GM18508 (cell line): ENCODE results near the gene ZNF527.
"Not testable (repeated sequence)": the region's sequence is repeated elsewhere in the genome, so short reads cannot be mapped to it uniquely, and the experiment has no call there.

Source experiments
- ATAC-seq: cut with Tn5 transposase; IDR thresholded peaks from one replicate; pipeline ENCODE4 v1.9.1; 2021; ENCODE audit warnings: moderate number of reproducible peaks; ENCODE audit not compliant: insufficient read depth, unreplicated experiment

ZNF527 gene

DNA sequence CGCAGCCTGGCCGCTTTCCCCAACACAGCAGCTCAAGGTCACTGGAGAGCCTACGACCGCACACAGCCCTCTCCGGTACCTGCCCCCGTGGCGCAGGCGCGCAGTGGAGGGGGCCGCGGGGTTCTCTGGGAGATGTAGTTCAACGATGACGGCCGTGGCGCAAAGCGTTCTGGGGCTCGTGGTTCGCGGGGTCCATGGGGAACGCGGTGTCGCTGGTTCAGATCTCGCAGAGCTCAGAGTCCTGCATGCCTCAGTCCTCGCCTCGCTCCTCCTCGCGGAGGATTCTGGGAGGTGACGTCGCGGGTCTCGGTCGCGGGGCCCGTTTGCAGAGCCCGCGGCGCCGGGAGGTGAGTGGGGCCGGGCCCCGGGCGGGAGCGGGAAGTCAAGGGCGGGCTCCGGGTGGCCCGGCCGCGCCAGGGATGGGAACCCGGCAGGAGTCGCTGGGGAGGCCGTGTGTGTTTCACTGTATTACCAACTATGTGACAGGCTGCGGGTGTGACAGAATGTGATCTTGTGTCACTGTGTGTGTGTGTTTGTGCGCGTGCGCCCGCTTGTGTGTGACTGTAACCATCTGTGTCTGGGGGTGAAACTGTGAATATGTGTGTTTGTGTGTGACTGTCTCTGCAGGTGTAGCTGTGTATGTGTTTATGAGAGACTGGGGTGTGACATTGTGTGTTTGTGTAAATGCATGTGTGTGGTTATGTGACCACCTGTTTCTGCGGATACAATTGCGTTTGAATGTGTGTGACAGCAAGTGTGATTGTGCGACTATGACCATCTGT lies at the start of gene ZNF527:
TSS of gene ZNF527 (plus strand) at position 220 of the 782 bp plus-strand sequence. CDS start 3,100 bp downstream, outside the sequence.
- ATAC-seq = peak; percentile 78

DNA sequence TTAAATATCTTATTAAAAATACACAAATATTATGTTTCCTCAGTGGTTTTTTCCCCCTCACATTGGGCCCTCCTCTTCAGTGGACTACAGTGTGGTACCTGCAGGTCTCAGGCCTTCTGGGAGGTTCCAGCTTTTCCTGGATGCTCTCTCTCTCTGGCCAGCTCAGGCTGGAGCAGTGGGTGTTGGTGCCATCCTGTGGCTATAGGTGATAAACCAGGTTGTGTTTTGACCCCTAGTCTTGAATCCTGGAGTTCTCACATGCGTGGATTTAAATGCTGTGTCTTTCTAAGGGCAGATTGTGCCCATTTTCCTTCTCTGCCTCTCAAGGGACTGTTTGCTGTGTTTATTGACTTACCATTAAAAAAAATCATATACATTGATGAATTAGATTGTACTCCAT lies 41.2 kb upstream of the ZNF527 start:
- no peak for ATAC-seq

- no peak for ATAC-seq
Observed at GRCh38 chr19:37332839-37333238, 38.1 kb upstream of the ZNF527 start.

- no peak for ATAC-seq
Observed at GRCh38 chr19:37333457-37333856, 37.4 kb upstream of the ZNF527 start.

GRCh38 chr19:37334179-37335071 lies 36.5 kb upstream of the ZNF527 start:
- no peak for ATAC-seq

DNA sequence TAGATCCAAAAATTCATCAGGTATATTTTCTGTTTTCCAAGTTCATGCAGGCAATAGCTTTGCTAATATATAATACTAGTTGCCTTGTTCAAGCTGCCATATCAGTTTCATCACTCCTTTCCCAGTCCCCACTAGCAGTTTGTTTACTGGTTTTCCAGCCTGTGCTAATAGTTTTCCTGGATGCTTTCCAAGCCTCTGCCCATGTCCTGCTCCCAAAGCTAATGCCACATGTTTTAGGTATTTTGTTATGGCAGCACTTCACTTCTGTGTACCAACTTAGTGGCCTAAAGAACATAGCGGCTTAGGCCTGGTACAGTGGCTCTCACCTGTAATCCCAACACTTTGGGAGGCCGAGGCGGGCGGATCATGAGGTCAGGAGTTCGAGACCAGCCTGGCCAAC lies 28.1 kb upstream of the ZNF527 start:
- ATAC-seq = no peak

DNA sequence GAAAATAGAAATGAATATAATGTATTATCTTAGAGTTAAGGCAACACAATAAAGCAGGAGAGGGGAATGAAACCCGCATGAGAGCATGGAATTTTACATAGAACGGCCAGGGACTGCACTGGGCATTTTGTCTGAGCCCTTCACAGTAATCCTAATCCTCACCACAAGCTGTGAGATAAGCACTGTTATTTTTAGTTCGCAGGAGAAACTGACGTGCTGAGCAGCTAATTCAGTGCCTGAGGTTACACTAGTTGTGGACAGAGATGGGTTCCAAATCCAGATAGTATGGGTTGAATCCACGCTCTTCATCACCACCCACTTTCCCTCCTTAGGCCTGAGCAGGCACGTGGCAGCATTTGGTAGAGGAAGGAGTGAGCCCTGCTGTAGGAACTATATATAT lies 24.8 kb upstream of the ZNF527 start:
- no peak for ATAC-seq

DNA sequence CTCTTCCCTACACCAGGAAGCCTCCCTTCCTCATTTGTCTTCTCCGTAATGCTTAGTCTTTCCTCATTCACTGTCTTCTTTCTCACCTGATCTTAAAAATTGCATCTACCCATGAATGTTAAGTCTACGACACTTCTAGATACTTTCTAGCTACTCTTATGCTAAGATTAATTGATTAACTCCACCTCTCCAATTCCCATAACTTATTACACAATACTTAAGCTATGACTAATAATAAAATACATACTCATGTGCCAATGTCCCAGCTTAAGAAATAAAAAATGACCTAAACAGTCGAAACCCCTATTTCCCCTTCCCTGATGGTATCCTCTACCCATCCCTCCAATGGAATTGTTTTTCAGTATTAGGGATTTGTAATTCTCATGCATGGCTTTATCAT lies 22.8 kb upstream of the ZNF527 start:
- no peak for ATAC-seq

GRCh38 chr19:37353968-37354367 lies 16.9 kb upstream of the ZNF527 start:
- ATAC-seq = no peak

DNA sequence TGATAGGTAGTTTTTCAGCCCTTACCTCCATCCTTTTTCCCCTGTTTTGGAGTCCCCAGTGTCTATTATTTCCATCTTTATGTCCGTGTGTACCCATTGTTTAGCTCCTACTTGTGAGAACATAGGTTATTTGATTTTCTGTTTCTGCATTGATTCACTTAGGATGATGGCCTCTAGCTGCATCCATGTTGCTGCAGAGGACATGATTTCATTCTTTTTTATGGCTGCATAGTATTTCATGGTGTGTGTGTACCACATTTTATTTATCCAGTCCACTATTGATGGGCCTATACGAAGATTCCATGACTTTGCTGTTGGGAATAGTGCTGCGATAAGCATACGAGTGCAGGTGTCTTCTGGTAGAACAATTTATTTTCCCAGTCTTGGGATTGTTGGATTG lies 15.0 kb upstream of the ZNF527 start:
- ATAC-seq = no peak

DNA sequence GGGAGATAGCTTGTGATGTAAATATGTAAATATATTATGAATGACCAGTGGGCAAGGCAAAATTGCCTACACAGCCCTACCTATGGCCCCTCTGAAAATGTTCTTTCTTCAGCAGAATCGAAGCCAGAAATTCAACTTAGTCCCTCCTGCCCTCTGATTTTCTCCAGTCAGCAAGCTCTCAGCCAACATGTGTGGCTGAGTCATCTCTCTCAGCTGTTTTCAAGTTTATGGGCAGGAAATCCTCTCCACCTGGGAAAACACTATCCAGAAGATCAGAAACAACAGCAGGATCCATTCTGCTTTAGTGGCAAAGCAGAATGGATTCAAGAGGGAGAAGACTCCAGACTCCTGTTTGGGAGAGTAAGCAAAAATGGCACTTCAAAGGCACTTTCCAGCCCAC lies 8.9 kb upstream of the ZNF527 start:
- no peak for ATAC-seq

- no peak for ATAC-seq
Observed at GRCh38 chr19:37362733-37363132, 8.2 kb upstream of the ZNF527 start.

GRCh38 chr19:37370386-37370879 lies 466 bp upstream of the ZNF527 start:
- peak; percentile 22 for ATAC-seq

GRCh38 chr19:37389234-37389633 lies 18.3 kb downstream of the ZNF527 start:
- no peak for ATAC-seq

GRCh38 chr19:37391399-37391798 lies 20.5 kb downstream of the ZNF527 start:
- ATAC-seq = not testable (repeated sequence)

DNA sequence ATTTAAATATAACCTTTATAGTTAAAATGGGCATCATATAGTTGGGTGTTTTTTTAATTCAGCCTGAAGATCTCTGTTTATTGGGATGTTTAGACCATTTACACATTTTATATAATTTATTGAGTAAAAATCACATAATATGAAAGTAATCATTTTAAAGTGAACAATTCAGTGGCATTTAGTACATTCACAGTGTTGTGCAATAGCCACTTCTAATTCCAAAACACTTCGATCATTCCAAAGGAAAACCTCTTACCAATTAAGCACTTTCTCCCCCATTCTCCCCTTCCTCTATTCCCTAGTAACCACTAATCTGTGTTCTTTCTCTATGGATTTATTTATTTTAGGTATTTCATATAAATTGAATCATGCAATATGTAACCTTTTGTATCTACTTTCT lies 30.2 kb downstream of the ZNF527 start:
- ATAC-seq = no peak

DNA sequence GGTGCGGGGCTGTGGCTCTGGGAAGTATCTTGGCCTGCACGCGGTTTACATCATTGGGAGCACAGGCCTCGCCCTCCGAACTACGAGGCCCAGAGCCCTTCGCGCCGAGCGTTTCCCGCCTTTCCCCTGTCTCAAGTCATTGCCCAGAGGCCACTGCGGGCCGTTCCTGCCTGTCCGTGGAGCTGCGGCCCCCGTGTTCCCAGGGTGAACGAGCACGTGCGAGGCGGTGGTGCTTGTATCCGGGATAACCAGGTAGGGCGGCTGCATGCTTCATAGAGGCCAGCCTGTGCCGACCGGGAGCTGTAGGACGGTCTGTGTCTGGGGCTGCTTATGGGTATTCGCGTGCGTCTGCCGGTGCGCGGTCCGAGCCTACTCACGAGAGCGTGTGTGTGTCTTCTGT lies 32.5 kb downstream of the ZNF527 start:
- no peak for ATAC-seq

- ATAC-seq = not testable (repeated sequence)
Observed at GRCh38 chr19:37406140-37406846, 35.4 kb downstream of the ZNF527 start.

DNA sequence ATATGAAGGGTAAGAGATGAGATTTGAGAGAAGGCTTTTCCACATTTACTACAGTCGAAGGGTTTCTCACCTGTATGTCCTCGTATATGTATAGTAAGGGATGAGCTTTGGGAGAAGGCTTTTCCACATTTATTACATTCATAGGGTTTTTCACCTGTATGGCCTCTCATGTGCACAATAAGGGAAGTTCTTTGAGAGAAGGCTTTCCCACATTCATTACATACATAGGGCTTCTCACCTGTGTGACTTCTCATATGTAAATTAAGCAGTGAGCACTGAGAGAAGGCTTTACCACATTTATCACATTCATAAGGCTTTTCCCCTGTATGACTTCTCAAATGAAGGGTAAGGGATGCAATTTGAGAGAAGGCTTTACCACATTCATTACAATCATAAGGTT lies 41.8 kb downstream of the ZNF527 start:
- ATAC-seq = no peak

DNA sequence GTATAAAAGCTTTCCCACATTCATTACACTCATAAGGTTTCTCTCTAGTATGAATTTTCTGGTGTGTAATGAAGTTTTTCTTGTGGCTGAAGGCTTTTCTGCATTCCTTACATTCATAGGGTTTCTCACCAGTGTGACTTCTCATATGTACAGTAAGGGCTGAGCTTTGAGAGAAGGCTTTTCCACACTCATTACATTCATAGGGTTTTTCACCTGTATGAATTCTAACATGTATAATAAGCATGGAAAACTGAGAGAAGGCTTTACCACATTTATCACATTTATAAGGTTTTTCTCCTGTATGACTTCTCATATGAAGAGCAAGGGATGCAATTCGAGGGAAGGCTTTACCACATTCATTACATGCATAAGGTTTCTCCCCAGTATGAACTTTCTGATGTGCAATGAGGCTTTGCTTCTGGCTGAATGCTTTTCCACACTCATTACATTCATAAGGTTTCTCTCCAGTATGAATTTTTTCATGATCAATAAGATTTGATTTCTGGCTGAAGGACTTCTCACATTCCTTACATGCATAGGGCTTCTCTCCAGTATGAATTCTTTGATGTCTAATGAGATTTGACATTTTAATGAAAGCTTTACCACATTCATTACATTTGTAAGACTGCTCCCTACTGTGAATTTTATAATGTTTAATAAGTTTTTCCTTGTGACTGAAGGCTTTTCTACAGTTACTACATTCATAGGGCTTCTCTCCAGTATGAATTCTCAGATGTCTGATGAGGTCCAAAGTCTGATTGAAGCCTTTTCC lies 42.6 kb downstream of the ZNF527 start:
- no peak for ATAC-seq
